Erythroblast (primary cell): ENCODE data around the gene TRAPPC6A.

Source experiments
- GATA1 ChIP-seq: IDR thresholded peaks from 2 replicates; pipeline ENCODE4 v1.6.1; 2011; ENCODE audit warnings: low read depth, mild to moderate bottlenecking, control low read depth, low read length, moderate library complexity
- POLR2A ChIP-seq: IDR thresholded peaks from 2 replicates; pipeline ENCODE4 v1.6.1; 2011; ENCODE audit warnings: mild to moderate bottlenecking, low read length

DNA sequence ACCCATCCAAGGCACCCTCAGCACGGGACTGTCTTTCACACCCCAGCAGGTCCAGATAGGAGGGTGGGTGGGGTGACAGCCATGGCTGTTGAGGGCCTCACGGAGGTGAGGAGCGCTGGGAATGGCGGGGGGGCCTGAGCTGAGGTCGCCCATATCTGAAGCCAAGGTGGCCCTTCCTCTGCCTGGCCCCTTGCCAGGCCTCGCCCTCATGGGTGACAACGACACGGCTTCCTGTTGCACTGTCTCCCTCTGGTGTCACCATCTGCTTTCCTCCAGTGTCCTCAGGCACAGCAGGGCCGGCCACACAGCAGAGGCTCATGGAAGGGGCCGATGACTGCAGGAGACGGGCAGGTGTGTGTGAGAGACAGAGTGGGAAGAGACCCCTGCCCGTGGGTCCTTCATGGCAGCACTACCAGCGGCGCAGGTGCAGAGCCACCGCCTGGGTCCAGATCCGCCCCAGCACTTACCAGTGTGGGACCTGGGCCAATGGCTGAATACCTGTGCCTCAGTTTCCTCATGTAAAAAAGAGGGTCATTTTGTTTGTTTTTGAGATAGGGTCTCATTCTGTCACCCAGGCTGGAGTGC lies 9.2 kb downstream of the TRAPPC6A start:
- TF ChIP-seq POLR2A (no peak), GATA1 (no peak)
